HepG2 (cell line): ENCODE measurements around the gene SMAD1. TPM values are rescaled to one million over a fixed set of nuclear protein-coding genes. Genes with fewer than 3 reads are reported as not detected.

Experiments
- CBX1 ChIP-seq: IDR thresholded peaks from one replicate; pipeline ENCODE4 v1.6.1; 2016; ENCODE audit warnings: antibody characterized with exemption, low read depth
- DNMT3B ChIP-seq: conservative IDR thresholded peaks from 2 replicates; pipeline ENCODE4 v1.6.1; 2016; ENCODE audit warnings: missing biosample characterization, control low read depth
- HNF4G ChIP-seq, 2 experiments: sonication (generic) in 1 of 2; formaldehyde crosslinking in 1 of 2; IDR thresholded peaks; 2 replicates each; pipeline versions ENCODE4 v1.4.0 to v1.6.1; 2011 to 2020; ENCODE audit warnings: borderline replicate concordance in 2 of 2, low read depth in 2 of 2, mild to moderate bottlenecking in 2 of 2, low read length in 1 of 2, missing genetic modification reagents in 1 of 2, moderate library complexity in 1 of 2
- MEIS2 ChIP-seq: sonication (generic); formaldehyde crosslinking; IDR thresholded peaks from 2 replicates; pipeline ENCODE4 v1.9.0; 2021; ENCODE audit warnings: mild to moderate bottlenecking, missing genetic modification reagents
- TOE1 ChIP-seq: sonication (generic); formaldehyde crosslinking; IDR thresholded peaks from 2 replicates; pipeline ENCODE4 v1.4.0; 2020; ENCODE audit warnings: mild to moderate bottlenecking, missing genetic modification reagents
- XRCC5 ChIP-seq: fragments of 200-400 bp; formaldehyde crosslinking; optimal IDR thresholded peaks from 2 replicates; pipeline ENCODE3; 2017; ENCODE audit warnings: mild to moderate bottlenecking, low read length
- ZBTB14 ChIP-seq: sonication (generic); formaldehyde crosslinking; IDR thresholded peaks from 2 replicates; pipeline ENCODE4 v1.4.0; 2020; ENCODE audit warnings: missing genetic modification reagents
- ZFP36 ChIP-seq: fragments of 150-350 bp; IDR thresholded peaks from 2 replicates; pipeline ENCODE4 v1.6.1; 2018; ENCODE audit warnings: borderline replicate concordance, low read length, low read depth; ENCODE audit not compliant: partially characterized antibody
- ZFY ChIP-seq: sonication (generic); formaldehyde crosslinking; IDR thresholded peaks from 2 replicates; pipeline ENCODE4 v1.4.0; 2020; ENCODE audit warnings: missing genetic modification reagents
- ZNF136 ChIP-seq: sonication (generic); formaldehyde crosslinking; IDR thresholded peaks from 2 replicates; pipeline ENCODE4 v1.8.1; 2022; ENCODE audit warnings: low read depth, mild to moderate bottlenecking, moderate library complexity, missing genetic modification reagents
- polyA plus RNA-seq, 8 experiments: library from polyadenylated mRNA; depleted of rRNA in 3 of 8; stranded (reverse) in 7 of 8; unstranded in 1 of 8; fragments of >200 nt; fragmentation: Illumina TruSeq in 4 of 8; extraction: Trizol in 4 of 8; gene quantifications; 2 replicates each; pipeline versions ENCODE4 v1.2.1 to v1.2.3, GENCODE V29; 2011 to 2016; ENCODE audit warnings: low read depth in 4 of 8, missing spikeins in 1 of 8, mixed read lengths in 1 of 8; ENCODE audit not compliant: insufficient read depth in 1 of 8
- total RNA-seq, 5 experiments: library from RNA; depleted of rRNA; stranded (reverse); fragments of >200 nt; fragmentation: Illumina TruSeq; extraction: Trizol; gene quantifications; 2 replicates each; pipeline ENCODE4 v1.2.3, GENCODE V29; 2016; ENCODE audit warnings: low read depth in 1 of 5
- TF ChIP-seq, protein P1 (sequence below): sonication (generic); formaldehyde crosslinking; IDR thresholded peaks from 2 replicates; pipeline ENCODE4 v1.4.0; 2020; ENCODE audit warnings: missing genetic modification reagents
- TF ChIP-seq, protein P2 (sequence below): IDR thresholded peaks from 2 replicates; pipeline ENCODE4 v1.6.1; 2016; ENCODE audit warnings: mild to moderate bottlenecking, missing biosample characterization, missing genetic modification reagents
- TF ChIP-seq, protein P3 (sequence below): sonication (generic); formaldehyde crosslinking; IDR thresholded peaks from 2 replicates; pipeline ENCODE4 v1.4.0; 2020; ENCODE audit warnings: mild to moderate bottlenecking, missing genetic modification reagents
- TF ChIP-seq, protein P4 (sequence below): sonication (generic); formaldehyde crosslinking; IDR thresholded peaks from 2 replicates; pipeline ENCODE4 v1.4.0; 2020; ENCODE audit warnings: missing genetic modification reagents
- TF ChIP-seq, protein P5 (sequence below): IDR thresholded peaks from 2 replicates; pipeline ENCODE4 v1.6.1; 2016

The SMAD1 gene
- total and polyA plus RNA-seq, 2 of the 13 experiments (the other 11 are each of a cell fraction or from before 2014, with no cell fraction given), result 12.7 to 16.6 TPM

DNA sequence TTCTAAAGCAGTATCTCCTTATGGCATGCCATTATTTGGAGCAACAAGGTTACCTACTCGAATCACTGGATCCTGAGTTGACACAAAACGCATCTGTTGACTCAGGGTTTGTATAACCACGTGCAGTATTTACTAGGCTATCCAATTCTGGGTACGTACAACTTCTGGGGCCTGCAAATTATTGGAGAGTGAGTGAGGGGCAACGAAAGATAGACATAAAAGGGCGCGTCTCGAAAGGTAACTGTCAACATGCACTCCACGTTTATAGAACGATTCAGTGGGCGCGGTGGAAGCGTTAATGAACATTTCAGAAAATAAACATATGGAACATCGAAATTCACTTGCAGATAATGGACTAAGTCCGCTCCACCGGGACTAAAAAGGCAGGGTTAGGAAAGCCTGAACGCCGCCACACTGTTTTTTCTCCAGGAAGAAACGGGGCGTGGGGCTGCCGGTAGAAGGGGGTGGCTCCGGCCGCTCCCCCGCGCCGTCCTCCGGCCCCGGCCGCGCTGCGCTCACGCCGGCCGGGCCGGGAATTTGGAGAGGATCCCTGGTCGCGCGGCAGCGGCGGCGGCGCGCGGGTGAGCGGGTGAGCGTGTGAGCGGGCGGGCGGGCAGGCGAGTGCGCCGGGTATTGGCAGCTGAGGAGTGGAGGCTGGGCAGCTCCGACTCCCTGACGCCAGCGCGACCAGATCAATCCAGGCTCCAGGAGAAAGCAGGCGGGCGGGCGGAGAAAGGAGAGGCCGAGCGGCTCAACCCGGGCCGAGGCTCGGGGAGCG, at the start of gene SMAD1 (continued):
- TF ChIP-seq, protein P1, sequence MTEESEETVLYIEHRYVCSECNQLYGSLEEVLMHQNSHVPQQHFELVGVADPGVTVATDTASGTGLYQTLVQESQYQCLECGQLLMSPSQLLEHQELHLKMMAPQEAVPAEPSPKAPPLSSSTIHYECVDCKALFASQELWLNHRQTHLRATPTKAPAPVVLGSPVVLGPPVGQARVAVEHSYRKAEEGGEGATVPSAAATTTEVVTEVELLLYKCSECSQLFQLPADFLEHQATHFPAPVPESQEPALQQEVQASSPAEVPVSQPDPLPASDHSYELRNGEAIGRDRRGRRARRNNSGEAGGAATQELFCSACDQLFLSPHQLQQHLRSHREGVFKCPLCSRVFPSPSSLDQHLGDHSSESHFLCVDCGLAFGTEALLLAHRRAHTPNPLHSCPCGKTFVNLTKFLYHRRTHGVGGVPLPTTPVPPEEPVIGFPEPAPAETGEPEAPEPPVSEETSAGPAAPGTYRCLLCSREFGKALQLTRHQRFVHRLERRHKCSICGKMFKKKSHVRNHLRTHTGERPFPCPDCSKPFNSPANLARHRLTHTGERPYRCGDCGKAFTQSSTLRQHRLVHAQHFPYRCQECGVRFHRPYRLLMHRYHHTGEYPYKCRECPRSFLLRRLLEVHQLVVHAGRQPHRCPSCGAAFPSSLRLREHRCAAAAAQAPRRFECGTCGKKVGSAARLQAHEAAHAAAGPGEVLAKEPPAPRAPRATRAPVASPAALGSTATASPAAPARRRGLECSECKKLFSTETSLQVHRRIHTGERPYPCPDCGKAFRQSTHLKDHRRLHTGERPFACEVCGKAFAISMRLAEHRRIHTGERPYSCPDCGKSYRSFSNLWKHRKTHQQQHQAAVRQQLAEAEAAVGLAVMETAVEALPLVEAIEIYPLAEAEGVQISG (CRISPR knock-in tag), result peak; percentile 42; the same call in 1 of the 2 replicates
- TF ChIP-seq ZBTB14, result peak; percentile 69
- TF ChIP-seq, protein P2, sequence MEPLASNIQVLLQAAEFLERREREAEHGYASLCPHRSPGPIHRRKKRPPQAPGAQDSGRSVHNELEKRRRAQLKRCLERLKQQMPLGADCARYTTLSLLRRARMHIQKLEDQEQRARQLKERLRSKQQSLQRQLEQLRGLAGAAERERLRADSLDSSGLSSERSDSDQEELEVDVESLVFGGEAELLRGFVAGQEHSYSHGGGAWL (CRISPR knock-in tag), result peak; percentile 10; the same call in 1 of the 2 replicates
- TF ChIP-seq, protein P3, sequence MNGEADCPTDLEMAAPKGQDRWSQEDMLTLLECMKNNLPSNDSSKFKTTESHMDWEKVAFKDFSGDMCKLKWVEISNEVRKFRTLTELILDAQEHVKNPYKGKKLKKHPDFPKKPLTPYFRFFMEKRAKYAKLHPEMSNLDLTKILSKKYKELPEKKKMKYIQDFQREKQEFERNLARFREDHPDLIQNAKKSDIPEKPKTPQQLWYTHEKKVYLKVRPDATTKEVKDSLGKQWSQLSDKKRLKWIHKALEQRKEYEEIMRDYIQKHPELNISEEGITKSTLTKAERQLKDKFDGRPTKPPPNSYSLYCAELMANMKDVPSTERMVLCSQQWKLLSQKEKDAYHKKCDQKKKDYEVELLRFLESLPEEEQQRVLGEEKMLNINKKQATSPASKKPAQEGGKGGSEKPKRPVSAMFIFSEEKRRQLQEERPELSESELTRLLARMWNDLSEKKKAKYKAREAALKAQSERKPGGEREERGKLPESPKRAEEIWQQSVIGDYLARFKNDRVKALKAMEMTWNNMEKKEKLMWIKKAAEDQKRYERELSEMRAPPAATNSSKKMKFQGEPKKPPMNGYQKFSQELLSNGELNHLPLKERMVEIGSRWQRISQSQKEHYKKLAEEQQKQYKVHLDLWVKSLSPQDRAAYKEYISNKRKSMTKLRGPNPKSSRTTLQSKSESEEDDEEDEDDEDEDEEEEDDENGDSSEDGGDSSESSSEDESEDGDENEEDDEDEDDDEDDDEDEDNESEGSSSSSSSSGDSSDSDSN (CRISPR knock-in tag), result peak; percentile 88; the same call in 1 of the 2 replicates
- TF ChIP-seq TOE1 (CRISPR knock-in tag), result no peak
- peak; percentile 57 for TF ChIP-seq XRCC5
- TF ChIP-seq ZNF136, result no peak
- 0 out of 2 replicates have a peak, but pooled peaks have one; percentile 41 for TF ChIP-seq MEIS2 (CRISPR knock-in tag)
- TF ChIP-seq, protein P4, sequence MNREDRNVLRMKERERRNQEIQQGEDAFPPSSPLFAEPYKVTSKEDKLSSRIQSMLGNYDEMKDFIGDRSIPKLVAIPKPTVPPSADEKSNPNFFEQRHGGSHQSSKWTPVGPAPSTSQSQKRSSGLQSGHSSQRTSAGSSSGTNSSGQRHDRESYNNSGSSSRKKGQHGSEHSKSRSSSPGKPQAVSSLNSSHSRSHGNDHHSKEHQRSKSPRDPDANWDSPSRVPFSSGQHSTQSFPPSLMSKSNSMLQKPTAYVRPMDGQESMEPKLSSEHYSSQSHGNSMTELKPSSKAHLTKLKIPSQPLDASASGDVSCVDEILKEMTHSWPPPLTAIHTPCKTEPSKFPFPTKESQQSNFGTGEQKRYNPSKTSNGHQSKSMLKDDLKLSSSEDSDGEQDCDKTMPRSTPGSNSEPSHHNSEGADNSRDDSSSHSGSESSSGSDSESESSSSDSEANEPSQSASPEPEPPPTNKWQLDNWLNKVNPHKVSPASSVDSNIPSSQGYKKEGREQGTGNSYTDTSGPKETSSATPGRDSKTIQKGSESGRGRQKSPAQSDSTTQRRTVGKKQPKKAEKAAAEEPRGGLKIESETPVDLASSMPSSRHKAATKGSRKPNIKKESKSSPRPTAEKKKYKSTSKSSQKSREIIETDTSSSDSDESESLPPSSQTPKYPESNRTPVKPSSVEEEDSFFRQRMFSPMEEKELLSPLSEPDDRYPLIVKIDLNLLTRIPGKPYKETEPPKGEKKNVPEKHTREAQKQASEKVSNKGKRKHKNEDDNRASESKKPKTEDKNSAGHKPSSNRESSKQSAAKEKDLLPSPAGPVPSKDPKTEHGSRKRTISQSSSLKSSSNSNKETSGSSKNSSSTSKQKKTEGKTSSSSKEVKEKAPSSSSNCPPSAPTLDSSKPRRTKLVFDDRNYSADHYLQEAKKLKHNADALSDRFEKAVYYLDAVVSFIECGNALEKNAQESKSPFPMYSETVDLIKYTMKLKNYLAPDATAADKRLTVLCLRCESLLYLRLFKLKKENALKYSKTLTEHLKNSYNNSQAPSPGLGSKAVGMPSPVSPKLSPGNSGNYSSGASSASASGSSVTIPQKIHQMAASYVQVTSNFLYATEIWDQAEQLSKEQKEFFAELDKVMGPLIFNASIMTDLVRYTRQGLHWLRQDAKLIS (CRISPR knock-in tag), result no peak
- no peak for TF ChIP-seq HNF4G (IDR thresholded peaks at IDR 0.05; ENCODE audit: borderline replicate concordance, low read depth, low read length)
- no peak for TF ChIP-seq HNF4G (CRISPR knock-in tag; IDR thresholded peaks at IDR 0.05; ENCODE audit: borderline replicate concordance, low read depth)
- peak; percentile 20 for TF ChIP-seq CBX1
- TF ChIP-seq ZFY (CRISPR knock-in tag), result 0 out of 2 replicates have a peak, but pooled peaks have one; percentile 69
- TF ChIP-seq DNMT3B (CRISPR knock-in tag), result no peak
- TF ChIP-seq ZFP36, result no peak
- TF ChIP-seq, protein P5, sequence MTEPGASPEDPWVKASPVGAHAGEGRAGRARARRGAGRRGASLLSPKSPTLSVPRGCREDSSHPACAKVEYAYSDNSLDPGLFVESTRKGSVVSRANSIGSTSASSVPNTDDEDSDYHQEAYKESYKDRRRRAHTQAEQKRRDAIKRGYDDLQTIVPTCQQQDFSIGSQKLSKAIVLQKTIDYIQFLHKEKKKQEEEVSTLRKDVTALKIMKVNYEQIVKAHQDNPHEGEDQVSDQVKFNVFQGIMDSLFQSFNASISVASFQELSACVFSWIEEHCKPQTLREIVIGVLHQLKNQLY (CRISPR knock-in tag), result no peak
